ENCODE results near the gene PAMR1.
A peak's percentile ranks its signal among the peaks of the same experiment; 100 is the strongest.

The PAMR1 gene

GRCh38 chr11:35402751-35403660, 122.4 kb downstream of the PAMR1 start:
- TF ChIP-seq CTCF (IDR thresholded peaks at IDR 0.05; ENCODE audit: low read length, missing control alignments) = no peak
- no peak for DNase-seq (ENCODE audit: low read depth)
- H3K4me3 ChIP-seq (replicated peaks; ENCODE audit: low read depth, low read length) = no peak overlapping the region

GRCh38 chr11:35398881-35399280, 126.5 kb downstream of the PAMR1 start:
- H3K4me3 ChIP-seq (replicated peaks; ENCODE audit: low read depth, low read length) = no peak overlapping the region
- TF ChIP-seq CTCF (IDR thresholded peaks at IDR 0.05; ENCODE audit: low read length, missing control alignments) = no peak
- DNase-seq (ENCODE audit: low read depth) = no peak

GRCh38 chr11:35394941-35395340, 130.5 kb downstream of the PAMR1 start:
- H3K4me3 ChIP-seq (replicated peaks; ENCODE audit: low read depth, low read length) = no peak overlapping the region
- no peak for DNase-seq (ENCODE audit: low read depth)
- no peak for TF ChIP-seq CTCF (IDR thresholded peaks at IDR 0.05; ENCODE audit: low read length, missing control alignments)

GRCh38 chr11:35393098-35393497, 132.3 kb downstream of the PAMR1 start:
- no peak for TF ChIP-seq CTCF (IDR thresholded peaks at IDR 0.05; ENCODE audit: low read length, missing control alignments)
- DNase-seq (ENCODE audit: low read depth) = no peak

GRCh38 chr11:35391922-35392688, 133.3 kb downstream of the PAMR1 start:
- peak; percentile 85 for TF ChIP-seq CTCF (IDR thresholded peaks at IDR 0.05; ENCODE audit: low read length, missing control alignments)
- peak; percentile 82 for DNase-seq (ENCODE audit: low read depth)
- H3K4me3 ChIP-seq (replicated peaks; ENCODE audit: low read depth, low read length) = no peak overlapping the region

More at GRCh38 chr11:35393098-35393497, 132.3 kb downstream of the PAMR1 start:
- no peak overlapping the region for H3K4me3 ChIP-seq (replicated peaks; ENCODE audit: low read depth, low read length)

GRCh38 chr11:35390737-35391682, 134.4 kb downstream of the PAMR1 start:
- TF ChIP-seq CTCF (IDR thresholded peaks at IDR 0.05; ENCODE audit: low read length, missing control alignments) = no peak
- H3K4me3 ChIP-seq (replicated peaks; ENCODE audit: low read depth, low read length) = no peak overlapping the region
- peak; percentile 77 for DNase-seq (ENCODE audit: low read depth)

All from fibroblast of pulmonary artery (primary cell).